Omental fat pad (tissue), 4 donors: Measurements from ENCODE around the gene RAB7A. TPM values are rescaled to one million over a fixed set of nuclear protein-coding genes. Genes with fewer than 3 reads are reported as not detected.

ENCODE experiments used
- ATAC-seq: fragments of 150-250 bp; one replicate; pipeline ENCODE4 v1.9.1; 2016; ENCODE audit warnings: mild to moderate bottlenecking, moderate library complexity; ENCODE audit not compliant: low FRiP score
- DNase-seq: peaks from one replicate; pipeline ENCODE4 v3.0.0-alpha.2; 2019; ENCODE audit warnings: low spot score
- total RNA-seq, 4 donors: library from RNA; depleted of rRNA; stranded (reverse); fragments of >200 nt; gene quantifications; one replicate each; pipeline ENCODE4 v1.1.0, GENCODE V29; 2016
- TF ChIP-seq, protein P1 (sequence below), 3 donors: fragments of 450-650 bp; IDR thresholded peaks; one replicate each; pipeline ENCODE4 v1.5.1; 2016 to 2017; ENCODE audit warnings: antibody characterized with exemption in 3 of 3, mild to moderate bottlenecking in 3 of 3, moderate library complexity in 2 of 3

RAB7A gene
- total RNA-seq, 4 donors from 2014 or later: 125 to 170 (median 135) TPM

DNA sequence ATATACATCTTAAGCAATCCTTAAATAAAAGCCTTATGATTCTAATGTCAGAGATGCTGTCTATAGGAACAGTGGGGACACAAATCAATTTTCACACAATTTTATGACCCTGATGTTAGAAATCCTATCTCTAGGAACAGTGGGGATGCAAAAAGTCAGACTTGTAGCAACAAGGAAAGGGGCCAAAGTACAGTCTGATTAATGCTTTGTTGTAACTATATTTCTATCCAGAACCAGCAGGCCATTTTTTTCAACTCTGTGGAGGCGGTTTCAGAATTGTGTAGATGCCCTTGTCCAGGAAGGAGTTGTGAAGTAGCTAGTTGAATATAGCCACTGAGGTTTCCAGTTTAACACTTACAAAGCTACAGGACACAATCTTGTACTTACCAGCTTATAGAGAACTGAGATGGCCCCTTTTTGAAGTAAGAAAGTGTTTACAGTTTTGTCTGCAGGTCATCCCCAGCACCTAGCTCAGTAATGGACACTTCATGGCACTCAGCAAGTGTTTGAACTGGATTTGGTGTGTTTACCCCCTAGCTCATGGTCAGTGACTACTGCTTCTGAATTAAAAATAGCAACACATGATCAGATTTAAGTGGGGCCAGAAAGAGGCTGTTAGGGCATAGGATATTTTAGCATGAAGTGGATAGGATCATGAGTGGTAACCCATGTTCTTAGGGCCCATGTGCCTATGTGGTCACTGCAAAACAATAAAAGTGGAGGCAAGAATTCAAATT lies 54.3 kb downstream of the RAB7A start:
- DNase-seq: no peak
- no peak for ATAC-seq
- TF ChIP-seq, protein P1, sequence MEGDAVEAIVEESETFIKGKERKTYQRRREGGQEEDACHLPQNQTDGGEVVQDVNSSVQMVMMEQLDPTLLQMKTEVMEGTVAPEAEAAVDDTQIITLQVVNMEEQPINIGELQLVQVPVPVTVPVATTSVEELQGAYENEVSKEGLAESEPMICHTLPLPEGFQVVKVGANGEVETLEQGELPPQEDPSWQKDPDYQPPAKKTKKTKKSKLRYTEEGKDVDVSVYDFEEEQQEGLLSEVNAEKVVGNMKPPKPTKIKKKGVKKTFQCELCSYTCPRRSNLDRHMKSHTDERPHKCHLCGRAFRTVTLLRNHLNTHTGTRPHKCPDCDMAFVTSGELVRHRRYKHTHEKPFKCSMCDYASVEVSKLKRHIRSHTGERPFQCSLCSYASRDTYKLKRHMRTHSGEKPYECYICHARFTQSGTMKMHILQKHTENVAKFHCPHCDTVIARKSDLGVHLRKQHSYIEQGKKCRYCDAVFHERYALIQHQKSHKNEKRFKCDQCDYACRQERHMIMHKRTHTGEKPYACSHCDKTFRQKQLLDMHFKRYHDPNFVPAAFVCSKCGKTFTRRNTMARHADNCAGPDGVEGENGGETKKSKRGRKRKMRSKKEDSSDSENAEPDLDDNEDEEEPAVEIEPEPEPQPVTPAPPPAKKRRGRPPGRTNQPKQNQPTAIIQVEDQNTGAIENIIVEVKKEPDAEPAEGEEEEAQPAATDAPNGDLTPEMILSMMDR (IDR thresholded peaks at IDR 0.05): no peak

DNA sequence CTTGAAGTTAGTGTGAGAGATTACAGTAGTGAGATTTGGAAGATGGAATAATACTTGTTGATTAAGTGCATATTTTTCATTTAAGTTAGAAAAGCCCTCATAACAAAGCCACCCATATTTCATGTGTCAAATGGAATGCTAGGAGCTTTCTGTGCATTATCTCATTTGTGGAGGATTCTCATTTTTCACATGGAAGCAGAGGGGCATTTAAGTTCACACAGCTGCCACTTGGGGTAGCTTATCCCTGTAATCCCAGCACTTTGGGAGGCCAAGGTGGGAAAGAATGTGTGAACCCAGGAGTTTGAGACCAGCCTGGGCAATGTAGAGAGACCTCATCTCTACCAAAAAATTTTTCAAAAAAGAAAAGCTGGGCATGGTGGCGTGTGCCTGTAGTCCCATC lies 55.2 kb downstream of the RAB7A start:
- ATAC-seq (no peak), DNase-seq (no peak)
- TF ChIP-seq, protein P1 (IDR thresholded peaks at IDR 0.05): no peak

DNA sequence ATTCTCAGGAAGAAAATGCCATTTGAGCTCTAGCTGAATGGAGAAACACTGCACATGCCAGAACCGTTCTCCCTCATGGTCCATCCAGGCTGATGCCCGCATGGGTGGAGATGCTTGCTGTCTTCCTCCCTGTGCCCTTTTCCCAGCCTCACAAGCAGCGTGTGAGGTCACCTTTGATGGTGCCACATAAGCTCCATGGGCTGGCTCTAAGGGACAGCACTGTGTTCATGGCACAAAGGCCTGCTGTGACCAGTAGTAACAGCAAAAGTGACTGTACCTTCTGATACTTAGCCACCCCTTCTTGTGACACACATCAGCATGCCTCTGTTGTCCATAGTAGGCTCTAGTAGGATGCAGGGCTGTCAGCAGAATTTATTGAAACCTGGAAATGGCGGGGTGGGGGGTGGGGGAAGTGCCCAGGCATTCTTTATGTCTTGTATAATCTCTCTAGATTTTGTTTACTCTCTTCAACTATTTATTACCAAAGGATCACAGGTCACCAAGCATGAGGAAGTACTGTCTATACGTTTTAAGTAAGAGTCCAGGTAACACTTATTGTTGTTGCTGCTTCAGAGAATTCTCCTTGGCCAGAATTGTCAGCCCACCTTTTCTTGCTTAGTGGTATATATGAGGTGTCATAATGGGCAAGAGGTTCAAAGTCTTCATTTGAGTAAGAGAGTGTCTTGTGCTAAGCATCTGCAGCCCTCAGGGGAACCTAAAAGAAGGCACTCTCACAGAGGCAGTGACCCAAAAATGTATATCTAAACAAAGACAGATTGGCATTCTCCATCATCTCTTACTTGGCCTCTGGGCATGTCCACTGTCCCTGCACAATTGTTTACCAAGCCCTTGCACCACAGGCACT lies 56.5 kb downstream of the RAB7A start:
- DNase-seq (no peak), ATAC-seq (no peak)
- TF ChIP-seq, protein P1 (IDR thresholded peaks at IDR 0.05): no peak

GRCh38 chr3:128783774-128784173 lies 57.8 kb downstream of the RAB7A start:
- ATAC-seq: no peak
- DNase-seq: no peak
- TF ChIP-seq, protein P1 (IDR thresholded peaks at IDR 0.05): no peak

GRCh38 chr3:128784232-128784631 lies 58.2 kb downstream of the RAB7A start:
- no peak for DNase-seq
- ATAC-seq: no peak
- TF ChIP-seq, protein P1 (IDR thresholded peaks at IDR 0.05): peak in 1 of 3 donors; percentile 9

- TF ChIP-seq, protein P1 (IDR thresholded peaks at IDR 0.05): no peak
- DNase-seq (no peak), ATAC-seq (no peak)
Observed at GRCh38 chr3:128784843-128785242, 58.9 kb downstream of the RAB7A start.
